GM23248 (cell line): ENCODE measurements around the gene ADGRG2.

Experiments
- EZH2 ChIP-seq: fragments of 200-600 bp; sonication (generic); IDR thresholded peaks from 2 replicates; pipeline ENCODE4 v1.6.1; 2018; ENCODE audit warnings: antibody characterized with exemption, mild to moderate bottlenecking; ENCODE audit not compliant: insufficient read depth, poor library complexity, severe bottlenecking
- EZH2phosphoT487 ChIP-seq: fragments of 200-600 bp; sonication (generic); IDR thresholded peaks from 2 replicates; pipeline ENCODE4 v1.6.1; 2018; ENCODE audit warnings: antibody characterized with exemption, moderate library complexity, mild to moderate bottlenecking, low read depth; ENCODE audit not compliant: insufficient read depth

DNA sequence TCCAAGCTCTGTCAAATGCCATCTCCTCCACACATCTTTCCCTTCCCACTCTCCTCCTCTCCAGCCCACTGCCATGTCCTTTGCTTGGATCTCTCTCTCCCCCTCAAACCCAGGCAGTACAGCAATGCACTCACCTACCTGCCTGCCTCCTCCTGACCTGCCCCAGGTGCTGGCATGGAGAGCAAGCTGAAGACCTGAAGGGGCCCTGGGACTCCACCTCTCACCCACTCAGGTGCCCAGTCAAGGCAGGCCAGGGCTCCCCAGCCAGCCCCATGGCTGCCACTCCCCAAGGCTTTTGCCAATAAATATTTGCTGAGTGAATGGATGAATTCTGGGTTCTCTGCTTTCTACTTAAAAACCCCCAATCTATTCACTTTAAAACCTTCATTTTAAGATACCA, 125.7 kb downstream of the ADGRG2 start:
- TF ChIP-seq EZH2 (no peak), EZH2phosphoT487 (no peak)
